GM19351 (cell line): ENCODE data around the gene SORCS3.

ENCODE experiments used
- ATAC-seq: cut with Tn5 transposase; IDR thresholded peaks from one replicate; pipeline ENCODE4 v1.9.1; 2021; ENCODE audit warnings: mild to moderate bottlenecking, moderate library complexity; ENCODE audit not compliant: unreplicated experiment

The SORCS3 gene

GRCh38 chr10:104643303-104643663 lies 2.2 kb downstream of the SORCS3 start:
- ATAC-seq: no peak

- ATAC-seq: no peak
These were observed 5.1 kb downstream of the SORCS3 start for GRCh38 chr10:104646146-104646545.

GRCh38 chr10:104648421-104648820 lies 7.3 kb downstream of the SORCS3 start:
- no peak for ATAC-seq

- no peak for ATAC-seq
These were observed 9.0 kb downstream of the SORCS3 start for GRCh38 chr10:104650072-104650471.

- ATAC-seq: no peak
These were observed 9.7 kb downstream of the SORCS3 start for GRCh38 chr10:104650635-104651331.

- ATAC-seq: no peak
These were observed 15.9 kb downstream of the SORCS3 start for GRCh38 chr10:104657036-104657435.

GRCh38 chr10:104657457-104657856 lies 16.4 kb downstream of the SORCS3 start:
- ATAC-seq: no peak

- ATAC-seq: no peak
These were observed 17.0 kb downstream of the SORCS3 start for GRCh38 chr10:104658067-104658466.

GRCh38 chr10:104659809-104660208 lies 18.7 kb downstream of the SORCS3 start:
- ATAC-seq: no peak

- ATAC-seq: no peak
These were observed 22.0 kb downstream of the SORCS3 start for GRCh38 chr10:104663076-104663475.

- no peak for ATAC-seq
These were observed 22.5 kb downstream of the SORCS3 start for GRCh38 chr10:104663563-104663962.

GRCh38 chr10:104664205-104664604 lies 23.1 kb downstream of the SORCS3 start:
- ATAC-seq: no peak

- no peak for ATAC-seq
These were observed 24.1 kb downstream of the SORCS3 start for GRCh38 chr10:104665174-104665573.

GRCh38 chr10:104666106-104666505 lies 25.0 kb downstream of the SORCS3 start:
- ATAC-seq: no peak

- ATAC-seq: no peak
These were observed 35.8 kb downstream of the SORCS3 start for GRCh38 chr10:104676874-104677273.

- ATAC-seq: no peak
These were observed 37.6 kb downstream of the SORCS3 start for GRCh38 chr10:104678658-104679057.

GRCh38 chr10:104680467-104681401 lies 39.6 kb downstream of the SORCS3 start:
- no peak for ATAC-seq

- ATAC-seq: no peak
These were observed 40.4 kb downstream of the SORCS3 start for GRCh38 chr10:104681485-104681884.

GRCh38 chr10:104683567-104683966 lies 42.5 kb downstream of the SORCS3 start:
- ATAC-seq: no peak

- no peak for ATAC-seq
These were observed 45.7 kb downstream of the SORCS3 start for GRCh38 chr10:104686829-104687228.

GRCh38 chr10:104688251-104689042 lies 47.4 kb downstream of the SORCS3 start:
- no peak for ATAC-seq
